Panc1 (cell line): ENCODE data around the gene SMC6.

Source experiments
- CTCF ChIP-seq: fragments of 450-650 bp; IDR thresholded peaks from 2 replicates; pipeline ENCODE4 v1.5.1; 2017; ENCODE audit warnings: mild to moderate bottlenecking
- POLR2AphosphoS5 ChIP-seq: IDR thresholded peaks from 2 replicates; pipeline ENCODE4 v1.6.1; 2012; ENCODE audit warnings: mild to moderate bottlenecking, low read depth, low read length, moderate library complexity
- REST ChIP-seq, 2 experiments: IDR thresholded peaks; 2 replicates each; pipeline ENCODE4 v1.6.1; 2011 to 2012; ENCODE audit warnings: low read depth in 2 of 2, control low read depth in 1 of 2, low read length in 1 of 2, mild to moderate bottlenecking in 1 of 2, moderate library complexity in 1 of 2; ENCODE audit not compliant: insufficient read depth in 1 of 2
- SIN3A ChIP-seq: IDR thresholded peaks from 2 replicates; pipeline ENCODE4 v1.6.1; 2012; ENCODE audit warnings: low read depth, mild to moderate bottlenecking, low read length, moderate library complexity, borderline replicate concordance; ENCODE audit not compliant: insufficient read depth
- TCF7L2 ChIP-seq: IDR thresholded peaks from 2 replicates; pipeline ENCODE4 v1.6.1; 2011; ENCODE audit warnings: mild to moderate bottlenecking, low read depth, low read length, inconsistent platforms

GRCh38 chr2:17756668-17757067 is 3.1 kb upstream of the SMC6 start:
- no peak for TF ChIP-seq CTCF
- TF ChIP-seq POLR2AphosphoS5, result no peak
- TF ChIP-seq TCF7L2, result no peak
- no peak for TF ChIP-seq REST (IDR thresholded peaks at IDR 0.05; ENCODE audit: insufficient read depth in 1 of 2, low read depth in 2 of 2, low read length in 1 of 2)
- no peak for TF ChIP-seq SIN3A
